GM21447 (cell line): Measurements from ENCODE around the gene ADD1.

Source experiments
- ATAC-seq: cut with Tn5 transposase; IDR thresholded peaks from one replicate; pipeline ENCODE4 v1.9.1; 2021; ENCODE audit not compliant: unreplicated experiment

Gene ADD1, protein sequence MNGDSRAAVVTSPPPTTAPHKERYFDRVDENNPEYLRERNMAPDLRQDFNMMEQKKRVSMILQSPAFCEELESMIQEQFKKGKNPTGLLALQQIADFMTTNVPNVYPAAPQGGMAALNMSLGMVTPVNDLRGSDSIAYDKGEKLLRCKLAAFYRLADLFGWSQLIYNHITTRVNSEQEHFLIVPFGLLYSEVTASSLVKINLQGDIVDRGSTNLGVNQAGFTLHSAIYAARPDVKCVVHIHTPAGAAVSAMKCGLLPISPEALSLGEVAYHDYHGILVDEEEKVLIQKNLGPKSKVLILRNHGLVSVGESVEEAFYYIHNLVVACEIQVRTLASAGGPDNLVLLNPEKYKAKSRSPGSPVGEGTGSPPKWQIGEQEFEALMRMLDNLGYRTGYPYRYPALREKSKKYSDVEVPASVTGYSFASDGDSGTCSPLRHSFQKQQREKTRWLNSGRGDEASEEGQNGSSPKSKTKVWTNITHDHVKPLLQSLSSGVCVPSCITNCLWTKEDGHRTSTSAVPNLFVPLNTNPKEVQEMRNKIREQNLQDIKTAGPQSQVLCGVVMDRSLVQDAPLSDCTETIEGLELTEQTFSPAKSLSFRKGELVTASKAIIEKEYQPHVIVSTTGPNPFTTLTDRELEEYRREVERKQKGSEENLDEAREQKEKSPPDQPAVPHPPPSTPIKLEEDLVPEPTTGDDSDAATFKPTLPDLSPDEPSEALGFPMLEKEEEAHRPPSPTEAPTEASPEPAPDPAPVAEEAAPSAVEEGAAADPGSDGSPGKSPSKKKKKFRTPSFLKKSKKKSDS

DNA sequence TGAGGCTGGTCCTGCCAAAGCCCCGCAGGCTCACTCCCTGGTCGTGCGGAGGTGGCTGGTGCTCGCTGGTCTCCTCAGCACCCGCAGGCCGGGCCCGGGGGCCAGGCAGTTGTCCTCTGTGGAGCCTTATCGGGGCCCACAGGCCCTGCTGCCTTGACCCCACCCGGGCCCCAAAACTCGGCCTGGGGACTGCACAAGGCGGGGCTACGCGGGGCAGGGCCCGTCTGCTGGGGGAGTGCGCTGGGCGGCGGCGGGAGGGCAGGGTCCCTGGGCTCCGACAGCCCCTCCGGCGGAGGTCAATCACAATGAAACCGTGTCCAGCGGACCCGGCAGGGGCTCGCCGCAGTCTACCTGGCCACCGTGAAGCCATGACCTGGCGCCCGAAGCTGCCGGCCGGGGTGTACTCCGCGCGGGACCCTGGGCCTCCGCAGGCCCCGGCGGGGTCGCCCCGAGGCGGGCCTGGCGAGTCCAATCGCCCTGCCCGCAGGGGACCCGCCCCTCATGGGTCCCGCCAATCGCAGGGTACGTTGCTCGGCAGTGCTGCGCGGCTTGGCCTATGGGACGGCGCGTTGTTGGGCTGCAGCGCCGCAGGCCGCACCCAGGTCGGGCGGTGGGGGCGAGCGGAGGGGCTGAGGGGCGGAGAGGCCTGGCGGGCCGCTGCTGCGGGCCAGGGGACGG lies at the start of gene ADD1:
ADD1 (plus strand) TSS at position 582 of the 678 bp plus-strand sequence. CDS start 32,072 bp downstream, outside the sequence.
- peak; percentile 60 for ATAC-seq

DNA sequence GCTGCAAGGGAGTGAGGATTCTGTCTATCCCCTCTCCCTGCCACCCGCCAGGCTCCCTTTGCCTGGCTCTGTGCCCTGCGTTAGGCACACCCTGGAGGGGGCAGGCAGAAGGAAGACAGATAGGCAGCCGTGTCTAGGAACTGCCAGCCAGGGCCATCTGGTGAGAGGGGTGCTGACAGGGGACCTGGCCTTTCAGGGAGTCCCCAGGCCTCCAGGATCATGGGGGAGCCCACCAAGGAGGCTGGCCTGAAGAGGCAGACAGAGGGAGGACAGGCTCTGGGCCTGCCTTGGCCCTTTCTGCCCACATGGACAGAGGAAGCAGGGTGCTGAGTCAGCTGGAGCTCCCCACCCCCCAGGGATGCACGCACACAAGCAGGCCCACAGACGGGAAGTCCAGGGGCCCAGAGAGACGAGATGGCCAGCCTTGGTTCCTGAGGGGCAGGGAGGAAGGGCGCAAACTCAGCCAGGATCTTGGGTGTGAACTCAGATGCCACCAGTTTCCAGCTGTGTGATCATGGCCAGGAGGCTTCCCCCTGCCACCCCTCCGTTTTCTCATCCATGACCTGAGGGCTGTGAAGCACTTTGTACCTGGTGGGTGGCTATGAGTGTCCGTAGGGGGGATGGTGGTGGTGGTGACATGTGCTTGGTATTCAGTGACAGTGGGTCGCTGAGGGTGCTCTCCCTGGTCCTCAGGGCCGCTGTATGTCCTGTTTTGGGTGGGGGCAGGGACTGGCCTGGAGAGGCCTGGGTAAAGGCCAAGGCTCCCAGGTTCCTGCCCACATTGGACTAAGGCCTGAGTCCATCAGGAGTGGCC lies 49.0 kb upstream of the ADD1 start:
- ATAC-seq: no peak

DNA sequence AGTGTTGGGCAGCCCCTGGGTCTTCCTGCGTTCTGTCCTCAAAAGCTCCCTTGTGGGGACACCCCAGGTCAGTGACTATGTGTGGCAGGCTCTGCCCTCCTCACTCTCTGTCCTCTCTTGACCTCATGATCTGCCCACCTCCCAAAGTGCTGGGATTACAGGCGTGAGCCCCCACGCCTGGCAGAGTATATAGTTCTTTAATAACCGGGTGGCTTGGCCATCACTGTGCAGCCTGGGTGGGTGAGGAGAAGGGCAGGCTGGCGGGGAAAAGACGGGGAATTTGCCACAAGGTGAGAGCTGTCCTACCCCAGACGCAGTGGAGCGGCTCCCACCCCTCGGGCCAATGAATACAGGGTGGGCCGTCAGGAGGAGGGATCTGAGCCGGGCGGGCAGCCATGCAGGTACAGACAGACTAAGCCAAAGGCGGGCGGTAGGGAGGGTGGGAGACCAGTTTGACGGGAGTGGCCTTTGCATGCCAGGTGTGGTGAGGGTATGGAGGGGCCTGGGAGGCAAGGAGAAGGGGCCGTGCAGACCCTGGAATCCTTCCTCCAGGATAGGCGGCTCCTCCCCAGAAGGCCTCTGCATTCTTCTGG lies 48.2 kb upstream of the ADD1 start:
- ATAC-seq: no peak

DNA sequence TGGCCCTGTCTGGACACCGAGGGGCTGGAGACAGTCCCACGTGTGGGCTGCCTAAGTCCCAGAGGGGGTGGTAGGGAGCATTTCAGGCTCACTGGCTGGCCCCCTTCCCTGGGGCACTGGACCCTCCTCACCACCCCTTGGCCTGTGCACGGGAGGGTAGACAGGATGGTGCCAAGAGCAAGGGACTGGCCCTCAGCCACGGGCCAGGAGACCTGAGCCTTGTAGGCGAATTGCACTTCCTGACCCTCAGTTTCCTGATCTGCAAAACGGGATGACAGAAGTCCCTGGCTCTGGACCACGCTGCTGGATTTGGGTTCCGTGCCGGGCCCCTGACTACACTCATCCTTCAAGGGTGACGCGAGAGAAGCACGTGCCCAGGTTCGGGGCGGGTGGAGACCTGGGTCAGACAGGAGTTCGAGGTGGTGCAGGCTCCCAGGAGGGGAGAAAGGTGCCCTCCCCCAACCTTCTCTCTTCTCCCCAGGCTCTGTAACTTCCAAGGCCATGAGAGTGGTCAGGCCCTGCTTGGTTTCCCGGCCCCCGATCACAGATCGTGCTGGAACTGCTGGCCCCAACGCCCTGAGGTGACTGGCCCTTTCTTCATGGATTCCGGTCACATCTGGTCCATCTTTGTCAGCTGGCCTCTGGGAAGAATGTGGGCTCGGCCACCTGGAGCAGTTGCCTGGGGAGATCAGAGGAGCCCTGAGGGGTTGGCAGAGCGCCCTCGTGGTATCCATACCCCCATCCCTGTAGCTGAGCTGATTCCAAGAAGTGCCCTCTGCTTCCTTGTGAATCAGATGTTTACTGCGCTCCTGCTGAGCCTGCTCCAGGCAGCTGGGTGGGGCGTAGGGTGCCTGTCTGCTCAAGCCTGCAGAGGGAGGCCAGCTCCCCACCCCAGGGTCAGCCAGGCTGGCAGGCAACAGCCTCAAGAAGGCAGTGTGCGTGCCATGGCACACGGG lies 47.5 kb upstream of the ADD1 start:
- ATAC-seq: no peak

DNA sequence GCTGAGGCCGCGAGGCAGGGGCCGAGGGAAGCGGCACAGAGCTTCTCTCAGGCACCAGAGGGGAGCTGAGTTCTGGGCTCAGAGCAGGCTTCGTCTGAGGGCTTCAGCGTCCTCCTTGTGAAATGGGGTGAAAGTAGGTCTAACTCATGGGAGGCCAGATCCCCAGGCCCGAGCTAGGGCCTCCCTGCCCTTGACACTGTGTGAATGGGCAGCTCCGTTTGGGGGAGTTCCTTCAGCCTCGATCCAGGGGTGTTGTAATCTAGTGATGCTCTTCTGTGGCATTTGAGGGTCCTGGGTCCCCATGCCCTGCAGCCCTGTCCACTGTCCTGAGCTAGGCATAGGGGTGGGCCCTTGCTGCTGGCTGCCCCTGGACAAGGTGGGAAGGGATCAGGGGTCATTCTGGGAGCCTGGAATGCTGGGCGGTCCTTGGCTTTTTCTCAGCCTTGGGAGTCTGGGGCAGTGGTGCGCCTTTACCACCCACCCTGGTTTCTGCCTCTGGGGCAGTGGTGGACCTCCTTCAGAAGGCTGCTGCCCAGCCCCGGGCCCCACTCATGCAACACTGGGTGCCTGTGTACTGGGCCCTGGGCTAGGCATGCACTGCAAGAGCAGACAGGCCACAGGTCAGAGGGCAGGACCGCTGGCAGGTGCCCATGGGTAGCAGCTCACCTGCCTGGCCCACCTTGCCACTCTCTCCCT lies 46.6 kb upstream of the ADD1 start:
- no peak for ATAC-seq

DNA sequence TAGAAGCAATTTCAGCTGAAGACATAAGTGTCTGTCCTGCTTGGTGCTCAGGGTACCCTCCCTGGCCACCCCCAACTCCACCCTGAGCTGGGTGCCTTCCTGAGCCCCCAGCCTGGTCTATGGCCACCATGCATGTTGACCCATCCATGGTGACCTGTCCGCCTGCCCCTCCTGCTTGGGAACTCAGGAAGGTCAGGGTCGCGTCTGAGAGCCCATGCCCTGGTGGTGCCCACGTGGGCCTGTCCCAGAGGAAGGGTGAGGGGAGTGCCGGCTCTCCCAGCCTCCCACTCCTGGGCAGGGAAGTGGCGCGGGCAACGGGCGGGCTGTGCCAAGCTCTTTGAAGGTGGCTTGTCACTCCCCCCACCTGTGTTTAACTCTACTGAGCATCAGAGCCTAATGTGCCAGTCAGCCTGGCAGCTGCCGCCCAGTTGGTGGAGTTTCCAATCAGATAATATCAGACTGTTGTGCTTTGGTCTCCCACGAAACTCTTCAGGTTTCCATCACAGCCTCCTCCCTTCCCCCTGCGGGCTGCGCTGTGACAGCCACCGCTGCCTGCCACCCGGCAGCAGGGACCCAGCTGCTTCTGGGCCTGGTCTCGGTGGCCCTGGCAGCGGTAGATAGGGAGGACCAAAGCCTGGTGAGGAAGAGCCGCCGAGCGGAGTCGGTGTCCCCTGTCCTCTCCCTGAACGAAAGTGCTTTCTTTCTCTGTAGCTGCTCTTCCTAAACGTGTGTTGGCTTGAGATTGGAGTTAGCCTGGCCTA lies 45.9 kb upstream of the ADD1 start:
- ATAC-seq: no peak

DNA sequence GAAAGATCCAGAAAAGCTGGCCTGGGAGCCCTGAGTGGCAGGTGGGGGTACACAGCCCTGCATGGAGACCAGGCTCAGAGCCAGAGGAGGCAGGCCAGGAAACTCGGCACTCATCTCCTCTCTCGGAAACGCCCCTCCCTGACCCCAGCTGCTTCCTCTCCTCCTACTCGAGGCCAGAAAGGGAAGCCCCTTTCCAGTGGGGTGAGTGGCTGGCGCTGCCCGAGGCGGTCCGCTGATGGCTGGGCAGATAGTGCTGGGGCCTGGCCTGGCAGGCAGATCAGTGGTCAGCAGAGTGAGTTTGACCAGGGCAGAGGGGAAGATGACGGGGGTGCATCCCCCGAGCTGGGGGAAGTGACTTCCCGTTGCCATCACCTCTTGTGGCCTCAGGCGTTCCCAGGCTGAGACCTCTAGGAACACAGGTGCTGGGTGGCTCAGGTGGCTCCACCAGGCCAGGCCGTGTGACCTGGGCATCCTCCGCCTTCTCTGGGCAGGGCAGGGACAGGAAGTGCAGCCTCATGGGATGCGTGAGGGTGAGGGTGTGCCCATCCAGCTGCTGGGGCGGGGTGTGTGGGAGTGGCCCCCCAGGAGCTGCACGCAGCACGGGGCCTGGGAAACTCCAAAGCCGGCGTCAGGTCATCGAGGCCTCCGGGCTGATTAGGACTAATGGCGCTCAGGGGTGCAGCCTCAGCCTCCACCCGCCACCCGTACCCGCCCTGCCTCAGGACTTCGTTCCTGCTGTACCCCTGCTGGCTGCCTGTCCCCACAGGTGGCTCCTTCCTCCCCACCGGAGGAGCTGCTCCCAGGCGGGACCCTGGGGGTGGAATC lies 45.0 kb upstream of the ADD1 start:
- ATAC-seq: peak; percentile 51

DNA sequence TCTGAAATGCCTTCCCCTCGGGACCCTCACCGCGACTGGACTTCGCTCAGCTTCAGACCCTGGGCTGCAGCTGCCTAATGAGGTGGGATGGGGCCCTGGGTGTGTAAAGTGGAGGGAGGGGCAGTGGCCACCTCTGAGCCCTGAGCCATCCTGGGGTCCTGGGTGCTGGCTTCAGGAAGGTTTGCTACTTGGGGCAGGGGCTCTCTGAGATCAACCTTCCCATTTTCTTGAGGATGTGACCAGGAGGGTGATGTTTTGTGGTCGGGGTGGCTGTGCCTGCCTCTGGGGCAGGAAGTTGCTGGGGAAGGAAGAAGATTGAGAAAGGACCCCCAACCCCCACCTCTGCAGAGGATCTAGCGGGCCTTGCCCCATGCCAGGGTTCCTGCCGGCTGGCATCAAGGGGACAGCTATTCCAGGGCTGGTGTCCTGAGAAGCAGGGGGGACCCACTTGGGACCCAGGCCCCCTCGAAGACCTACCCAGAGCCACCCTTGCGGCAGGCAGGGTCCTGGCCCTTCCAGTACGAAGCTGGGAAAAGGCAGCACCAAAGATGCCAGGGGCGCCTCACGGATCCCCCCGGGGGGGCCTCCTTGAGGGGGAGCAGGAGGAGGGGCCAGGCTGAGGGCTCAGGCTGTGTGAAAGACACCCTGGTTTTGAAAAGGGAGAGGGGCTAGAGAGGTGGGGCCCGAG lies 44.3 kb upstream of the ADD1 start:
- ATAC-seq: no peak

DNA sequence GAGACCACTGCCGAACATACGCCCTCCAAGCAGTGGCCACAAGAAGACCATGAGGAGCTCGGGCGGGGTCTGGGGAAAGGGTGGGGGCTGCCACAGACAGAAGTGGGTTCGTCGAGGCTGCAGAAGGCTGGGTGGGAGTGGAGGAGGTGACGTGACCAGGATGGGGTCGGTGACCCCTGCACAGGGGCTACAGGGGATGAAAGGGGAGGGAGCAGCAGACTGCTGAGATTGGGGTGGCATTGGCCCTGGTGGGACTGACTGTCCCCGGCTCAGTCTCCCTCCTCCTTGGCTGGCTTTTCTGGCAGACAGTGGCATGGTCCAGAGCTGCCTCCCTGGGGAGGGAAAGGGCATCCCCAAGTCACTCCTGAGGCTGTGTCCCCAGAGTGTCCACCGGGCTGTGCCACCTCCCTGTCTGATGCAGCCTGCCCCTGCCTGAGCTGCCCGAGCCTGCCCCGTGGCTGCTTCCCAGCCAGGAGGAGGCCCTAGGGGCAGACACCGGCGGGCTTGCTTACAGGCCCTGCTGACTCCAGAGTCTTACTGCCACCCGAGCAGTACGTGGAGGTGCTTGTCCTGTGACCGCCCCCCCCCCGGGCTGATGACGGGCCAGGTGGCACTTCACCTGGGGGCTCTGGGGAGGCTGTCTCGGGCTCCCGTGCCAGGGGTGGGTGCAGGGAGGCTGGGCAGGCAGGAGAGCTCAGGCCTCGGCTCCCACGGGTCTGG lies 43.5 kb upstream of the ADD1 start:
- ATAC-seq: no peak

DNA sequence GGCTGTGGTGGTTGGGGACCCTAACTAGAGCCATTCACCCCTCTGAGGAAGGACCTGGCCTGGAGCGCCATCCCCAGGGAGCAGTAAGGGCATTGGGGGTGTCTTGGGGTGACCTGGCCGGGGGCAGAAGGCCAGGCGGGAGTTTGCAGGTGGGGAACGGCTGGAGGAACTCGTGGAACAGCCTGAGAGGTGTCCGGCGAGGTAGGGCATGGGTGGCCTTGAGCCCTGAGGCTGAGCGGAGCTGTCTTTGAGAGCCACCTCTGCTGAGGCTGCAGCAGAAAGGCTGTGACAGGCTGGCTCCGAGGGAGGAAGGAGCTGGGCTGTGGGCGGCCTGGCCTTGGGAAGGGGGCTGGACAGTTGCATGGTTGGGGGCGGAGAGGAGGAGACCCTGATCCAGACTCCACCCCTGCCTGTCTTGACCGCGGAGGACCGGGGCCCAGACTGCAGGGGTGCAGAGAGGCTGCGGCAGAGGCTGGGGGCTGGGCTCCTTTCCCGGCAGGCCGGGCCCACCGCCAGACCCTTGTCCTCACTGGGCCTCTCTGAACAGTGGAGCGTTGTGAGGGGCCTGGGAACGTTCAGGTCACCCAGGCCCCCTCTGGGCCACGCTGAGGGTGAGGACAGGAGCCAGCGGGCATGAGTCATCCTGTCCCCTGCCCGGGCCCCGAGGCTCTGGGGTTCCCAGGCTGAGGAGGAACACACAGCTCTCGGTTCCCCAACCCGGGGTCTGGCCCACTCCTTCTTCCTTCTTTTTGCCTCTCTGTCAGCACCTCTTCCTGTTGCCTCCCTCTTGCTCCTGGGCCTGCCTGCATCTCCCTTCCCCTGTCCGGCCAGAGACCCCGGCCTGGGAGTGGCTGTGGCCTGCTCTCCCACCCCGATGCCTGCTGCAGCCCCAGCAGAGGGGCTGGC lies 42.7 kb upstream of the ADD1 start:
- ATAC-seq: peak; percentile 38

DNA sequence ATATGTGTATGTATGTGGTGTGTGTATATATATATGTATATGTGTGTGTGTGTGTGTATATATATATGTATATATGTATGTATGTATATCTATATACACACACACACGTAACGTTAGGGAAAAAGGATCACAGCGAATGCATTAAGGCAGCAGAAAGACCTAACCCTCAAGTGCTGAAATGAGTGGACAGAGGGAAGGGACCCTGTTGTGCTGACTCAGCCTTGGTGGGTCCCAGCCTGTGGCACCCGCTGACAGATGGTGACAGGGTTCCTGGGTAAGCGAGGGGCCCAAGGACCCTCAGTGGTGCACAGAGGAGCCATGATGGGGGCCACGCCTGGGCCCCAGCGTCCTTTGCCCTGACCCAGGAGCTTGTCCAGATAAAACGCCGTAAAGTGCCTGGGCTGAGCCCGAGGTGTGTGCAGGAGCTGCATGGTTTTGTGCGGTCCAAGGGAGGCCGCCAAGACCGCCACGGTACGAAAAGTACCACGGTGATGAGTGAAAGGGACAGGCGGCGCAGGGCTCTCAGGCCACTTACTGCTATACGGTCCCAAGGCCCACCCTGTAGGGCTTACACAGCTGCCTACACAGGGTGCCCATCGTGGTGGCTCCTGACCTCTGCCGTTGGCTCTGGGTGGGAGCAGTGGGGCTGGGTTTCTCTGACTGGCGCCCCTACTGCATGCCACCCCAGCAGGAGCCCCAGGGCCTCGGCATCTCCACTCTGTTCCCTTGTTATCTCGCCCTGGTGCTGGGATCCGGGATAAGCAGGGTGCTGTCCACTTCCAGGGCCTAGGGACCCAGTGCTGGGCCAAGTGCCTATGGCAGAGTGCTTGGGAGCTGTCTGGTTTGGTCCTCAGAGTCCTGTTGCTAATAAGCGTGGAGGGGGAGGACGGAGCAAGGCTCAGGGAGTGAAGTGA lies 40.8 kb upstream of the ADD1 start:
- ATAC-seq: no peak

DNA sequence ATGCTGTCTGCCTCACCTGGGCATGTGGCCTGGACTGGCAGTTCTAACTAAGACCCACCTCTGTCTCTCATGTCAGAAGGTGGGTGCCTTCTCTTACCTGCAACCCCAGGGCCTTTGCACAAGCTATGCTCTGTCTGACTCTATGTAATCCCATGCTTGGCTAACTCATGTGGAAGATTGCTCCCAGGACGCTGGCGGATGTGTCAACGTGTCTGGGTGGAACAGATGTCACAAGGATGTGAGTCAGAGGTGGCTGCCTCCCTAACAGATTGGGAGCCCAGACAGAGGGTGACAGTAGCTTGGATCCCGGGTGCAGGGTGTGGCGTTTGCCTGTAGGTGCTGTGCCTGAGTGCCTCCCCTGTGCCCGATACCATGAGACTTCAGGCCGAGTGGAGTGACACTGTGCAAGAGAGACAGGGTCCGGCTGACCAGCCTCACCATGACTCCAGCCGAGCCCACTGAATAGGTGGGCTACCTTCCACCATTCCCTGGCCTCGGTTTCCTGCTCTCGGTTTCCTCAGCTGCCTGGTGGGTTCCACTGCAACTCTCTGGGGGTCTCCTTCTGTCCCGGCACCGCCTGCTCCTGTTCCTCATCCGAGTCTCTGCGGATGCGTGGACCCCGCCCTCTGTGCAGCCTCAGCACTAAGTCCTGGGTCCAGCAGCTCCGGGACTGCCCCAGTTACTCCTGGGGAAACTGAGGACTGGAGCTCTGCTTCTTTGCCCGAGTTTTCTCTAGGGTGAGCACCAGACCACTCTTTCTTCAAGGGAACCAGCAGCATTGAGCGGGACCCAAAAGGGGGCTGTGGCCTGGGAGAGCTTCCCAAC lies 39.8 kb upstream of the ADD1 start:
- ATAC-seq: no peak

DNA sequence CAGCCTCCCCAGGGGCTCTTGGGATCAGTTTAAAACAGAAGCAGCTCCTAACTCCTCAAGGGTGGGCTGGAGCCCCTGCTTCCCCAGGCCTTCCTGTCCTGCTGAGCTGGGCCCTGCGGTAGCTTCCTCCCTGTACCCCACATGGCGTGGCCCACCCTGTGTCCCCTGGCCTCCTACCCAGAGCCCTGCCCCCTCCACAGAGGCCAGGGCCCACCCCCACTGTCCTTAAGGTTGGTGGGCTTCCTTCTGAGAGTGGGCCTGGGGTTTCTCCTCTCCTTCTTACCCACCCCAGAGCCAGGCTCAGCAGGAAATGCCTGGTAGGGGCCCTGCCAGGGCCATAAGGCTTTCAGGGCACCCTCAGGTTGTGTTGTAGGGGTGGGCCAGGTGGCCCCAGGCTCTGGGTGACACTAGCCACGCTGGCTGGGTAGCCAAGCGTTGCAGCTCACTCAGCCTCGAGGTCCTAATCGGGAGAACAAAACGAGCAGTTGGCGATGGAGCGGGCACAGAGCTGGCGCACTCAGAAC lies 39.1 kb upstream of the ADD1 start:
- ATAC-seq: no peak
